Breast epithelium (tissue), 3 donors: ENCODE data around the gene TSPEAR.

Experiments
- POLR2A ChIP-seq: fragments of 450-650 bp; IDR thresholded peaks from one replicate; pipeline ENCODE4 v1.6.1; 2016; ENCODE audit warnings: antibody characterized with exemption, mild to moderate bottlenecking, moderate library complexity
- TF ChIP-seq, protein P1 (sequence below), 3 donors: fragments of 450-650 bp; IDR thresholded peaks; one replicate each; pipeline ENCODE4 v1.5.1; 2016 to 2017; ENCODE audit warnings: antibody characterized with exemption in 3 of 3, mild to moderate bottlenecking in 3 of 3, moderate library complexity in 3 of 3

DNA sequence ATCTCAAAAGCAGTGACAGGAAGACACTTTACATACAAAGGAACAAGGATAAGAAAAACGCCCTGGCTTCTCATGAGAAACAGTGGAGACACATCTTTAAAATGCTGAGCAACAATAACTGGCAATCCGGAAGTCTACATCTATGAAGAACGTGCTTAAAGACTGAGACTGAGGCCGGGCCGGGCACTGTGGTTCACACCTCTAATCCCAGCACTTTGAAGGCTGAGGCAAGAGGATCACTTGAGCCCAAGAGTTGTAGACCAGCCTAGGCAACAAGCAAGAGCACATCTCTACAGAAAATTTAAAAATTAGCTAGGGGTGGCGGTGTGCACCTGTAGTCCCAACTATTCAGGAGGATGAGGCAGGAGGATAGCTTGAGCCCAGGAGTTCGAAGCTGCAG lies 27.3 kb downstream of the TSPEAR start:
- TF ChIP-seq, protein P1, sequence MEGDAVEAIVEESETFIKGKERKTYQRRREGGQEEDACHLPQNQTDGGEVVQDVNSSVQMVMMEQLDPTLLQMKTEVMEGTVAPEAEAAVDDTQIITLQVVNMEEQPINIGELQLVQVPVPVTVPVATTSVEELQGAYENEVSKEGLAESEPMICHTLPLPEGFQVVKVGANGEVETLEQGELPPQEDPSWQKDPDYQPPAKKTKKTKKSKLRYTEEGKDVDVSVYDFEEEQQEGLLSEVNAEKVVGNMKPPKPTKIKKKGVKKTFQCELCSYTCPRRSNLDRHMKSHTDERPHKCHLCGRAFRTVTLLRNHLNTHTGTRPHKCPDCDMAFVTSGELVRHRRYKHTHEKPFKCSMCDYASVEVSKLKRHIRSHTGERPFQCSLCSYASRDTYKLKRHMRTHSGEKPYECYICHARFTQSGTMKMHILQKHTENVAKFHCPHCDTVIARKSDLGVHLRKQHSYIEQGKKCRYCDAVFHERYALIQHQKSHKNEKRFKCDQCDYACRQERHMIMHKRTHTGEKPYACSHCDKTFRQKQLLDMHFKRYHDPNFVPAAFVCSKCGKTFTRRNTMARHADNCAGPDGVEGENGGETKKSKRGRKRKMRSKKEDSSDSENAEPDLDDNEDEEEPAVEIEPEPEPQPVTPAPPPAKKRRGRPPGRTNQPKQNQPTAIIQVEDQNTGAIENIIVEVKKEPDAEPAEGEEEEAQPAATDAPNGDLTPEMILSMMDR (IDR thresholded peaks at IDR 0.05), result no peak
- TF ChIP-seq POLR2A, result no peak
